ENCODE results near the gene SPSB4.

The SPSB4 gene

GRCh38 chr3:141020143-141020830 lies 30.9 kb upstream of the SPSB4 start:
- H3K9me3 ChIP-seq (ENCODE audit: control insufficient read depth, low read length): no peaks in the 10 kb centered on the region
- H3K27me3 ChIP-seq (replicated peaks; ENCODE audit: control insufficient read depth, insufficient read depth, low read length, poor library complexity, severe bottlenecking): no peaks in the 10 kb centered on the region
- no peak overlapping the region for H3K4me3 ChIP-seq (ENCODE audit: insufficient read depth, low read depth, low read length, poor library complexity, severe bottlenecking)
- H3K4me1 ChIP-seq (ENCODE audit: control insufficient read depth, insufficient read depth, low read length, poor library complexity, severe bottlenecking): no peaks in the 10 kb centered on the region
- DNase-seq: no peak
- no peak overlapping the region for H3K27ac ChIP-seq (ENCODE audit: insufficient read depth, low read length, poor library complexity, severe bottlenecking)
- no peaks in the 10 kb centered on the region for H3K36me3 ChIP-seq (ENCODE audit: control insufficient read depth, insufficient read depth, low read length)

DNA sequence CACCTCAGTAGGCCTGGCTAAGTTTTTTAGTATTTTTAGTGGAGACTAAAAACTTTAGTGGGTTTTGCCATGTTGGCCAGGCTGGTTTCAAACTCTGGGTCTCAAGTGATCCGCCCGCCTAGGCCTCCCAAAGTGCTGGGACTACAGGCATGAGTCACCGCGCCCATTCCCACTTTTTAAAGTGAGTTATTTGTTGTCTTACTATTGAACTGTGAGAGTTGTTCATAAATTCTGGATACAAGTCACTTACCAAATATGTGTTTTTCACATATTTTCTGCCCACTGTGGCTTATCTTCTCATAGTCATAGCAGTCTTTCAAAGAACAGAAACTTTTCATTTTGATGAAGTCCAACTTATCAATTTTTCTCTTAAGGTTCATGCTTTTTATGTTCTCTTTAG lies 29.9 kb upstream of the SPSB4 start:
- Histone ChIP-seq H3K4me3 (ENCODE audit: insufficient read depth, low read depth, low read length, poor library complexity, severe bottlenecking) (no peak overlapping the region), H3K27ac (ENCODE audit: insufficient read depth, low read length, poor library complexity, severe bottlenecking) (no peak overlapping the region), H3K36me3 (ENCODE audit: control insufficient read depth, insufficient read depth, low read length) (no peaks in the 10 kb centered on the region), H3K4me1 (ENCODE audit: control insufficient read depth, insufficient read depth, low read length, poor library complexity, severe bottlenecking) (no peaks in the 10 kb centered on the region), H3K9me3 (ENCODE audit: control insufficient read depth, low read length) (no peaks in the 10 kb centered on the region), H3K27me3 (replicated peaks; ENCODE audit: control insufficient read depth, insufficient read depth, low read length, poor library complexity, severe bottlenecking) (no peaks in the 10 kb centered on the region)
- DNase-seq: no peak

- H3K9me3 ChIP-seq (ENCODE audit: control insufficient read depth, low read length): no peaks in the 10 kb centered on the region
- H3K27me3 ChIP-seq (replicated peaks; ENCODE audit: control insufficient read depth, insufficient read depth, low read length, poor library complexity, severe bottlenecking): peaks cover 6% of the 10 kb centered on the region
- no peaks in the 10 kb centered on the region for H3K36me3 ChIP-seq (ENCODE audit: control insufficient read depth, insufficient read depth, low read length)
- H3K4me3 ChIP-seq (ENCODE audit: insufficient read depth, low read depth, low read length, poor library complexity, severe bottlenecking): no peak overlapping the region
- no peak for DNase-seq
- no peak overlapping the region for H3K27ac ChIP-seq (ENCODE audit: insufficient read depth, low read length, poor library complexity, severe bottlenecking)
- no peaks in the 10 kb centered on the region for H3K4me1 ChIP-seq (ENCODE audit: control insufficient read depth, insufficient read depth, low read length, poor library complexity, severe bottlenecking)
Measured at GRCh38 chr3:141030296-141030695, 20.9 kb upstream of the SPSB4 start.

DNA sequence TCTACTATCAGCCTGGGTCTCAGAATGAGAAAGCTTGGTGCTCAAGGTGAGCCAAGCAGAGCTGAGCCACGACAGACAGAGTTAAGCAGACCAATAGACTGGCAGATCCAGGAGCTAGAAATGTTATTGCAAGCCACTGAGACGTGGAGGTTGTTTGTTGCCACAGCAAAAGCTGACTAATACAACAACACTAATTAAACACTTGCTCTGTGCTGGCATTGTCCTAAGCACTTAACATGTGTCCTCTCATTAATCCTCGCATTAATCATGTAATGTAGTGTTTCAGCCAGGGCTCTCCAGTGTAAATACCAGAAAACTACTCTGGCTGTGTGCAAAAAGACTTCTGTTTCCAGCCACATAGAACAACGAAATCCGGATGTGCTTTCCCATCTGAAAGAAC lies 11.6 kb upstream of the SPSB4 start:
- Histone ChIP-seq H3K36me3 (ENCODE audit: control insufficient read depth, insufficient read depth, low read length) (no peaks in the 10 kb centered on the region), H3K4me3 (ENCODE audit: insufficient read depth, low read depth, low read length, poor library complexity, severe bottlenecking) (no peak overlapping the region), H3K27ac (ENCODE audit: insufficient read depth, low read length, poor library complexity, severe bottlenecking) (no peak overlapping the region), H3K4me1 (ENCODE audit: control insufficient read depth, insufficient read depth, low read length, poor library complexity, severe bottlenecking) (no peaks in the 10 kb centered on the region), H3K9me3 (ENCODE audit: control insufficient read depth, low read length) (no peaks in the 10 kb centered on the region), H3K27me3 (replicated peaks; ENCODE audit: control insufficient read depth, insufficient read depth, low read length, poor library complexity, severe bottlenecking) (no peaks in the 10 kb centered on the region)
- no peak for DNase-seq

DNA sequence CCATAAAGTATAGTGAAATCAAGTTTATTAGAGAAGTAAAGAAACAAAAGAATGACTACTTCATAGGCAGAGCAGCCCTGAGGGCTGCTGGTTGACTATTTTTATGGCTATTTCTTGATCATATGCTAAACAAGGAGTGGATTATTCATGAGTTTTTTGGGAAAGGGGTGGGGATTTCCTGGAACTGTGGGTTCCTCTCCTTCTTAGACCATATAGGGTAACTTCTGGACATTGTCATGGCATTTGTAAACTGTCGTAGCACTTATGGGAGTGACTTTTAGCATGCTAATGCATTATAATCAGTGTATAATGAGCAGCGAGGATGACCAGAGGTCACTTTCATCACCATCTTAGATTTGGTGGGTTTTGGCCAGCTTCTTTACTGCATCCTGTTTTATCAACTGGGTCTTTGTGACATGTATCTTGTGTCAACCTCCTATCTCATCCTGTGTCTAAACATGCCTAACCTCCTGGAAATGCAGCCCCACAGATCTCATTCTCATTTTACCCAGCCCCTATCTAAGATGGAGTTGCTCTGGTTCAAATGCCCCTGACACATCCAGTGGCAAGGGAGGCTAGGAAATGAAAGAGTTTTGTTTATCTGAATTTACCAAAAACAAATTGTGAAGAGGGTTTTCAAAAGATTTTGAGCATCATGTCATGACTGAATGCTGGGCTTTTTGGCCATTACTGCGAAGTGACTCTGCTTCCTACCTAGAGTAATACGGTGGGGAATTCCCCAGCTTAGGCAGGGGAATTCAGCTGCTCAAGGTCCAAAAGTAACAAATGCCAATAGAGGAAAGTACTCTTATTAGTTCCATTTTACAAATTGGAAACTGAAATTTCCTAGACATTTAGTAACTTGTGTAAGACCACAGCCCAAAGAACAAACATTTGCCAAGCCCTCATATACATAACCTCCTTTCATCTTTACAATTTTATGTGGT lies 6.2 kb upstream of the SPSB4 start:
- no peaks in the 10 kb centered on the region for H3K36me3 ChIP-seq (ENCODE audit: control insufficient read depth, insufficient read depth, low read length)
- H3K27ac ChIP-seq (ENCODE audit: insufficient read depth, low read length, poor library complexity, severe bottlenecking): no peak overlapping the region
- no peak overlapping the region for H3K4me3 ChIP-seq (ENCODE audit: insufficient read depth, low read depth, low read length, poor library complexity, severe bottlenecking)
- no peak for DNase-seq
- peaks cover 4% of the 10 kb centered on the region for H3K27me3 ChIP-seq (replicated peaks; ENCODE audit: control insufficient read depth, insufficient read depth, low read length, poor library complexity, severe bottlenecking)
- H3K9me3 ChIP-seq (ENCODE audit: control insufficient read depth, low read length): no peaks in the 10 kb centered on the region
- H3K4me1 ChIP-seq (ENCODE audit: control insufficient read depth, insufficient read depth, low read length, poor library complexity, severe bottlenecking): no peaks in the 10 kb centered on the region

DNA sequence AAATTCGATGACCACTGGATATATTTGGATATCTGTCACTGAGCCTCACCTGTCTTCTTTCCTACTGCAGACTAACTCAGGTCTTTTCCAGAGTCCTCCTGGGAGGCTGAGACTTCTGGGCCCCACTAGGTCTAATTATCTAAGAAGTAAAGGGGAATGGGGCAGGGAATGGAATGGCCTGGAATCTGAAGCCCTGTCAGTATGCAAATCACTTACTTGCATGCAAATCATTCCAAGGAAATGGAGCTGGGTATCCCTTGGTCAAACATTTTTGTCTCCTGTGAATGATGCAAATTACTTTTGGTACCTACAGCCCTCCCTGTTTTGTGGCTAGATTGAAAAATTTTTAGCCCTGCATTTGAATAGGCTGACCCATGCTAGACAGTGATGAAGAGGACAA lies 5.3 kb upstream of the SPSB4 start:
- Histone ChIP-seq H3K4me3 (ENCODE audit: insufficient read depth, low read depth, low read length, poor library complexity, severe bottlenecking) (no peak overlapping the region), H3K36me3 (ENCODE audit: control insufficient read depth, insufficient read depth, low read length) (no peaks in the 10 kb centered on the region), H3K27me3 (replicated peaks; ENCODE audit: control insufficient read depth, insufficient read depth, low read length, poor library complexity, severe bottlenecking) (peaks cover 4% of the 10 kb centered on the region), H3K27ac (ENCODE audit: insufficient read depth, low read length, poor library complexity, severe bottlenecking) (no peak overlapping the region), H3K4me1 (ENCODE audit: control insufficient read depth, insufficient read depth, low read length, poor library complexity, severe bottlenecking) (peaks cover 2% of the 10 kb centered on the region), H3K9me3 (ENCODE audit: control insufficient read depth, low read length) (no peaks in the 10 kb centered on the region)
- no peak for DNase-seq

DNA sequence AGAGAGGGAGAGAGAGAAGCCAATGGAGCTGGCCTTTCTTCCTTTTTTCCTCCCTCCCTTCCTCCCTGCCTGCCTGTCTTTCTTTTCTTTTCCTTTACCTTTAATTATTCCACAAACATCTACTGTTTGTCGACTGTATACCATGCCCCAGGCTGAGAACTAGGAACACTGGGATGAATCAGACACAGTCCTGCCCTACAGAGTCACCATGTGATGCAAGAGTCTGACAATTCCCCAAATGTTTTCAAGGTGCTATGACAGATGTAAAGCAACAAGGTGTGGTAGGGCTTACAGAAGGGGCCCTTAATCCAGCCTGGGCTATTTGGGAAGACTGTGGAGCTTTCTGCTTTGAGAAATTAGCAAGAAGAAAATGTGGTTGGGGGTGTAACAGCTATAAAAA lies 4.0 kb upstream of the SPSB4 start:
- no peak for DNase-seq
- Histone ChIP-seq H3K27me3 (replicated peaks; ENCODE audit: control insufficient read depth, insufficient read depth, low read length, poor library complexity, severe bottlenecking) (peaks cover 8% of the 10 kb centered on the region), H3K4me3 (ENCODE audit: insufficient read depth, low read depth, low read length, poor library complexity, severe bottlenecking) (no peak overlapping the region), H3K27ac (ENCODE audit: insufficient read depth, low read length, poor library complexity, severe bottlenecking) (no peak overlapping the region), H3K9me3 (ENCODE audit: control insufficient read depth, low read length) (no peaks in the 10 kb centered on the region), H3K4me1 (ENCODE audit: control insufficient read depth, insufficient read depth, low read length, poor library complexity, severe bottlenecking) (peaks cover 7% of the 10 kb centered on the region), H3K36me3 (ENCODE audit: control insufficient read depth, insufficient read depth, low read length) (no peaks in the 10 kb centered on the region)

- Histone ChIP-seq H3K27ac (ENCODE audit: insufficient read depth, low read length, poor library complexity, severe bottlenecking) (no peak overlapping the region), H3K4me1 (ENCODE audit: control insufficient read depth, insufficient read depth, low read length, poor library complexity, severe bottlenecking) (peaks cover 7% of the 10 kb centered on the region), H3K4me3 (ENCODE audit: insufficient read depth, low read depth, low read length, poor library complexity, severe bottlenecking) (no peak overlapping the region), H3K36me3 (ENCODE audit: control insufficient read depth, insufficient read depth, low read length) (no peaks in the 10 kb centered on the region), H3K27me3 (replicated peaks; ENCODE audit: control insufficient read depth, insufficient read depth, low read length, poor library complexity, severe bottlenecking) (peaks cover 15% of the 10 kb centered on the region), H3K9me3 (ENCODE audit: control insufficient read depth, low read length) (no peaks in the 10 kb centered on the region)
- no peak for DNase-seq
Measured at GRCh38 chr3:141049681-141050080, 1.5 kb upstream of the SPSB4 start.

DNA sequence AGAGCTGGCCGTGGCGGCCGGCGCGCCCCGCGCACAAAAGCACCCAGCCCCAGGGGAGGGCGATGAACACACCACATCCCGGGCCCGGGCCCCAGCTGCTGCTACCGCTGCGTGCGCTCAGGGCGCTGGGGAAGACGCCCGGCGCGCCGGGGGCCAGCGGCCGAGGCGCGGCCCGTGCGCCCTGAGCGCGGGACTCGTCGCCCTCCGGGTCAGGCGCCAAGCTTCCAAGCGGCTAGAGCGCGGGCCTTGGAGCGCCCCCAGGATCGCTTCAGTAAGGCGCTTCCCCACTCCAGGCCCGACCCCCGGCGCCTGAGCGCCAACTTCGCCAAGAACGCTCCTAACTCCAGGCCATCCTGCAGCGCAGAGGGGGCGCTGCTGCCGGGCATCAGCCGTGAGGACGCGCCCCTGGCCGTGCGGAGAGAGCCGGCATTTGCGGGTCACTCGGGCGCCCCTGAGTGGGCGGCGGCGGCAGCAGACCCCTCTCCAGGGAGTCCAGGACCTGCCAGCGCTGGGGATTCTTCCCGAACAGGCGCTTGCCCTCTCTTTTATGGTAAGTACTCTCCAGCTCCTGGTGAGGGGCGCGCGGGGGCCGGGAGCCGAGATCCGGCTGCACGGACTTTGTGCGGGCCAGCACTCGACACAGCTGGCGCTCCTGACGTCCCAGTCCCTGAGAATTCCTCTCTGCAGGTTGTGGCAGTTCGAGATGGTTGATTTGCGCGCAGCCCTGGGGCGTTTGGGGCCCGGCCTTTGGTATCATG lies 475 bp downstream of the SPSB4 start:
- no peak overlapping the region for H3K4me3 ChIP-seq (ENCODE audit: insufficient read depth, low read depth, low read length, poor library complexity, severe bottlenecking)
- H3K36me3 ChIP-seq (ENCODE audit: control insufficient read depth, insufficient read depth, low read length): no peaks in the 10 kb centered on the region
- no peak overlapping the region for H3K27ac ChIP-seq (ENCODE audit: insufficient read depth, low read length, poor library complexity, severe bottlenecking)
- peaks cover 15% of the 10 kb centered on the region for H3K27me3 ChIP-seq (replicated peaks; ENCODE audit: control insufficient read depth, insufficient read depth, low read length, poor library complexity, severe bottlenecking)
- no peak for DNase-seq
- H3K9me3 ChIP-seq (ENCODE audit: control insufficient read depth, low read length): no peaks in the 10 kb centered on the region
- peaks cover 7% of the 10 kb centered on the region for H3K4me1 ChIP-seq (ENCODE audit: control insufficient read depth, insufficient read depth, low read length, poor library complexity, severe bottlenecking)
